Motor neuron (in vitro differentiated cells): Measurements from ENCODE around the gene ABCA13. TPM values are rescaled to one million over a fixed set of nuclear protein-coding genes. Genes with fewer than 3 reads are reported as not detected.

Experiments
- ATAC-seq, 8 experiments: fragments of 200-7000 bp; cut with Tn5 transposase; replicated peaks in 6 of 8; 2 replicates each; pipeline ENCODE4 v1.8.0; 2021; ENCODE audit warnings: mild to moderate bottlenecking in 8 of 8, moderate library complexity in 8 of 8
- H3K27ac ChIP-seq, 2 donors: fragments of 250-450 bp; sonication (Bioruptor Pico); 2 replicates each; pipeline ENCODE4 v1.9.0; 2021; ENCODE audit warnings: antibody characterized with exemption in 2 of 2, mild to moderate bottlenecking in 2 of 2, moderate library complexity in 1 of 2
- H3K4me1 ChIP-seq, 2 donors: fragments of 250-450 bp; sonication (Bioruptor Pico); replicated peaks in 1 of 2; 2 replicates each; pipeline ENCODE4 v1.6.1; 2021; ENCODE audit warnings: antibody characterized with exemption in 2 of 2, mild to moderate bottlenecking in 2 of 2, moderate library complexity in 1 of 2
- H3K4me3 ChIP-seq, 5 donors: fragments of 250-450 bp; sonication (Bioruptor Pico); 2 replicates each; pipeline ENCODE4 v1.9.0; 2021; ENCODE audit warnings: antibody characterized with exemption in 5 of 5, mild to moderate bottlenecking in 5 of 5, moderate library complexity in 4 of 5
- WGBS, 10 experiments: fragments of 450-650 bp; shearing (Covaris generic); methylation state at CpG; one replicate each; pipeline ENCODE4 v1.0.0; 2022; 5-methylcytosine and 5-hydroxymethylcytosine counted together
- in situ Hi-C, 9 experiments: fragments of 400-800 bp; cut with MboI; loops; one replicate each; pipeline ENCODE4 v1.15.0; 2021; ENCODE audit warnings: low sequenced_read_pairs in 9 of 9, low pct_unique_long_range_greater_than_20kb in 2 of 9; ENCODE audit not compliant: unreplicated experiment in 9 of 9
- total RNA-seq, 8 experiments: library from RNA; unstranded; fragments of 300-600 nt; gene quantifications; 2 replicates each; pipeline versions ENCODE4 v1.2.3 to v1.2.4, GENCODE V29; 2022

Gene ABCA13
- total RNA-seq, 8 experiments from 2014 or later, result 0.16 to 89.0 (median 1.0) TPM

GRCh38 chr7:48575516-48575915, 404.3 kb downstream of the ABCA13 start:
- H3K27ac ChIP-seq, result no peak overlapping the region
- in situ Hi-C loops, result no loop called here
- ATAC-seq, result no peak
- no peak overlapping the region for H3K4me3 ChIP-seq
- H3K4me1 ChIP-seq, result no peaks in the 10 kb centered on the region
- 56 to 100% (median 92%) methylated on average over 1 to 2 of the region's 2 CpGs; no CpG with 5 or more reads in 1 of the 10 experiments for WGBS, 10 experiments

- in situ Hi-C loops, result no loop called here
- H3K4me1 ChIP-seq, result no peaks in the 10 kb centered on the region
- no peak for ATAC-seq
- no peak overlapping the region for H3K4me3 ChIP-seq
- no peak overlapping the region for H3K27ac ChIP-seq
These were observed 416.2 kb downstream of the ABCA13 start for GRCh38 chr7:48587475-48587874.

GRCh38 chr7:48594349-48594748, 423.1 kb downstream of the ABCA13 start:
- 0 to 100% (median 93%) methylated on average over 1 to 2 of the region's 2 CpGs; no CpG with 5 or more reads in 1 of the 10 experiments for WGBS, 10 experiments
- in situ Hi-C loops, result no loop called here
- Histone ChIP-seq H3K4me3 (no peak overlapping the region), H3K4me1 (no peaks in the 10 kb centered on the region), H3K27ac (no peak overlapping the region)
- ATAC-seq, result no peak

- no peak overlapping the region for H3K27ac ChIP-seq
- WGBS, 10 experiments, result 0 to 100% (median 82%) methylated on average over 1 to 5 of the region's 5 CpGs; no CpG with 5 or more reads in 1 of the 10 experiments
- no peak overlapping the region for H3K4me3 ChIP-seq
- H3K4me1 ChIP-seq, result no peaks in the 10 kb centered on the region
- ATAC-seq, result no peak
- in situ Hi-C loops, result no loop called here
These were observed 424.5 kb downstream of the ABCA13 start for GRCh38 chr7:48595756-48596155.

GRCh38 chr7:48610705-48611104, 439.4 kb downstream of the ABCA13 start:
- ATAC-seq, result no peak

GRCh38 chr7:48611993-48612392, 440.7 kb downstream of the ABCA13 start:
- in situ Hi-C loops, result no loop called here
- Histone ChIP-seq H3K4me3 (no peak overlapping the region), H3K4me1 (no peaks in the 10 kb centered on the region), H3K27ac (no peak overlapping the region)
- 14 to 100% (median 80%) methylated on average over 1 to 3 of the region's 3 CpGs; no CpG with 5 or more reads in 3 of the 10 experiments for WGBS, 10 experiments
- no peak for ATAC-seq

More at GRCh38 chr7:48610705-48611104, 439.4 kb downstream of the ABCA13 start:
- no peaks in the 10 kb centered on the region for H3K4me1 ChIP-seq
- no peak overlapping the region for H3K4me3 ChIP-seq
- in situ Hi-C loops, result no loop called here
- WGBS, 10 experiments, result 0 to 83% (median 65%) methylated on average over 1 to 2 of the region's 2 CpGs; no CpG with 5 or more reads in 6 of the 10 experiments
- H3K27ac ChIP-seq, result no peak overlapping the region

- 0 to 100% (median 77%) methylated on average over 2 to 6 of the region's 7 CpGs; no CpG with 5 or more reads in 2 of the 10 experiments for WGBS, 10 experiments
- in situ Hi-C loops, result no loop called here
- ATAC-seq, result no peak
- no peak overlapping the region for H3K4me3 ChIP-seq
- no peaks in the 10 kb centered on the region for H3K4me1 ChIP-seq
- no peak overlapping the region for H3K27ac ChIP-seq
These were observed 446.2 kb downstream of the ABCA13 start for GRCh38 chr7:48617508-48617907.

GRCh38 chr7:48617993-48618392, 446.7 kb downstream of the ABCA13 start:
- H3K27ac ChIP-seq, result no peak overlapping the region
- no peaks in the 10 kb centered on the region for H3K4me1 ChIP-seq
- no peak for ATAC-seq
- no peak overlapping the region for H3K4me3 ChIP-seq
- 71 to 100% (median 91%) methylated on average over 1 to 3 of the region's 3 CpGs; no CpG with 5 or more reads in 6 of the 10 experiments for WGBS, 10 experiments
- in situ Hi-C loops, result no loop called here

GRCh38 chr7:48621076-48621475, 449.8 kb downstream of the ABCA13 start:
- Histone ChIP-seq H3K4me3 (no peak overlapping the region), H3K27ac (no peak overlapping the region), H3K4me1 (no peaks in the 10 kb centered on the region)
- WGBS, 10 experiments, result 0 to 91% (median 76%) methylated on average over 1 to 4 of the region's 4 CpGs; no CpG with 5 or more reads in 1 of the 10 experiments
- no peak for ATAC-seq
- in situ Hi-C loops, result no loop called here

GRCh38 chr7:48627164-48627563, 455.9 kb downstream of the ABCA13 start:
- in situ Hi-C loops, result no loop called here
- H3K4me1 ChIP-seq, result peaks cover 0 to 12% of the 10 kb centered on the region in 2 donors
- WGBS, 10 experiments, result 19 to 100% (median 84%) methylated on average over 1 to 4 of the region's 4 CpGs
- no peak overlapping the region for H3K27ac ChIP-seq
- no peak overlapping the region for H3K4me3 ChIP-seq
- ATAC-seq, result no peak

GRCh38 chr7:48628793-48629349, 457.6 kb downstream of the ABCA13 start:
- ATAC-seq, result peak in 5 of 8 experiments; percentile 86 to 96 (median 94)
- H3K27ac ChIP-seq, result no peak overlapping the region
- 0 to 80% (median 46%) methylated on average over 1 to 5 of the region's 5 CpGs for WGBS, 10 experiments
- H3K4me1 ChIP-seq, result peaks cover 0 to 12% of the 10 kb centered on the region in 2 donors
- H3K4me3 ChIP-seq, result no peak overlapping the region
- in situ Hi-C loops, result no loop called here

- no peak for ATAC-seq
- Histone ChIP-seq H3K27ac (no peak overlapping the region), H3K4me1 (peaks cover 19 to 23% of the 10 kb centered on the region in 2 donors), H3K4me3 (no peak overlapping the region)
- in situ Hi-C loops, result no loop called here
- WGBS, 10 experiments, result 0 to 100% (median 69%) methylated on average over 1 to 2 of the region's 2 CpGs
These were observed 462.9 kb downstream of the ABCA13 start for GRCh38 chr7:48634116-48634632.

- in situ Hi-C loops, result no loop called here
- Histone ChIP-seq H3K4me1 (peaks cover 19 to 21% of the 10 kb centered on the region in 2 donors), H3K27ac (no peak overlapping the region), H3K4me3 (no peak overlapping the region)
- WGBS, 10 experiments, result 0 to 100% (median 85%) methylated on average over 1 of the region's 1 CpG; no CpG with 5 or more reads in 4 of the 10 experiments
- no peak for ATAC-seq
These were observed 464.5 kb downstream of the ABCA13 start for GRCh38 chr7:48635796-48636195.
